Neural cell (in vitro differentiated cells): ENCODE data around the gene CHI3L1.

Source experiments
- EP300 ChIP-seq: fragments of 450-650 bp; conservative IDR thresholded peaks from 2 replicates; pipeline ENCODE4 v1.6.1; 2014; ENCODE audit warnings: antibody characterized with exemption, mild to moderate bottlenecking, moderate library complexity; ENCODE audit not compliant: poor library complexity, severe bottlenecking
- EZH2 ChIP-seq: fragments of 200-600, 300-800 bp; shearing (Covaris generic), sonication (generic); IDR thresholded peaks from 2 replicates; pipeline ENCODE4 v1.6.1; 2014; ENCODE audit warnings: antibody characterized with exemption, low read length, borderline replicate concordance, mild to moderate bottlenecking; ENCODE audit not compliant: insufficient read depth, poor library complexity, severe bottlenecking
- MXI1 ChIP-seq: fragments of 450-650 bp; conservative IDR thresholded peaks from 2 replicates; pipeline ENCODE4 v1.6.1; 2014; ENCODE audit warnings: antibody characterized with exemption, mild to moderate bottlenecking; ENCODE audit not compliant: poor library complexity, severe bottlenecking
- POLR2AphosphoS5 ChIP-seq: IDR thresholded peaks from 2 replicates; pipeline ENCODE4 v1.6.1; 2012
- RAD21 ChIP-seq: fragments of 450-650 bp; conservative IDR thresholded peaks from 2 replicates; pipeline ENCODE4 v1.6.1; 2014; ENCODE audit warnings: antibody characterized with exemption, mild to moderate bottlenecking, moderate library complexity
- SMC3 ChIP-seq: fragments of 450-650 bp; conservative IDR thresholded peaks from 2 replicates; pipeline ENCODE4 v1.6.1; 2014; ENCODE audit warnings: antibody characterized with exemption, mild to moderate bottlenecking, moderate library complexity; ENCODE audit not compliant: poor library complexity
- TAF1 ChIP-seq: IDR thresholded peaks from 2 replicates; pipeline ENCODE4 v1.6.1; 2012; ENCODE audit warnings: low read depth
- TF ChIP-seq, protein P1 (sequence below): fragments of 450-650 bp; IDR thresholded peaks from 2 replicates; pipeline ENCODE4 v1.5.1; 2014; ENCODE audit warnings: antibody characterized with exemption, mild to moderate bottlenecking, moderate library complexity; ENCODE audit not compliant: poor library complexity, severe bottlenecking
- TF ChIP-seq, protein P2 (sequence below): IDR thresholded peaks from 2 replicates; pipeline ENCODE4 v1.6.1; 2012; ENCODE audit warnings: borderline replicate concordance

DNA sequence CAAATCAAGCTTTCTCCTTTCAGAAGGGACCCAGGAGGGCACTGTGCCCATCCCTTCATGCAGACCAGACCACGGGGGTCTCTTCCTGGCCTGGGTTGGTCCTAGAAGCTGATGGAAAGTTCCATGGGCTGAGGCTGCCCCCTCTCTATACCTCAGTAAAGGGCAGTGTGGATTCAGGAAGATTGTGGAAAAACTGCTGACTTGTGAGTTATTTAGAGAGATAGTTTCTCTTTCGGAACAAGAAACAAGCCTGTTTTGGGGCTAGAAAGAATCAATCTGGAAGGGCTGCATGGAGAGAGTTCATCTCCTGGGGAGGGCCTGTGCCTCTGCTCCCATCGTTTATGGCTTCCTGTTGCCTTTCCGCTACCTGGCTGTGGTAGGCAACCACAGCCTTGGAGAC lies 42.2 kb upstream of the CHI3L1 start:
- TF ChIP-seq, protein P1, sequence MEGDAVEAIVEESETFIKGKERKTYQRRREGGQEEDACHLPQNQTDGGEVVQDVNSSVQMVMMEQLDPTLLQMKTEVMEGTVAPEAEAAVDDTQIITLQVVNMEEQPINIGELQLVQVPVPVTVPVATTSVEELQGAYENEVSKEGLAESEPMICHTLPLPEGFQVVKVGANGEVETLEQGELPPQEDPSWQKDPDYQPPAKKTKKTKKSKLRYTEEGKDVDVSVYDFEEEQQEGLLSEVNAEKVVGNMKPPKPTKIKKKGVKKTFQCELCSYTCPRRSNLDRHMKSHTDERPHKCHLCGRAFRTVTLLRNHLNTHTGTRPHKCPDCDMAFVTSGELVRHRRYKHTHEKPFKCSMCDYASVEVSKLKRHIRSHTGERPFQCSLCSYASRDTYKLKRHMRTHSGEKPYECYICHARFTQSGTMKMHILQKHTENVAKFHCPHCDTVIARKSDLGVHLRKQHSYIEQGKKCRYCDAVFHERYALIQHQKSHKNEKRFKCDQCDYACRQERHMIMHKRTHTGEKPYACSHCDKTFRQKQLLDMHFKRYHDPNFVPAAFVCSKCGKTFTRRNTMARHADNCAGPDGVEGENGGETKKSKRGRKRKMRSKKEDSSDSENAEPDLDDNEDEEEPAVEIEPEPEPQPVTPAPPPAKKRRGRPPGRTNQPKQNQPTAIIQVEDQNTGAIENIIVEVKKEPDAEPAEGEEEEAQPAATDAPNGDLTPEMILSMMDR = no peak
- no peak for TF ChIP-seq EP300
- no peak for TF ChIP-seq POLR2AphosphoS5
- no peak for TF ChIP-seq EZH2
- no peak for TF ChIP-seq TAF1
- TF ChIP-seq MXI1 = no peak
- TF ChIP-seq RAD21 = no peak
- TF ChIP-seq SMC3 = no peak
- TF ChIP-seq, protein P2, sequence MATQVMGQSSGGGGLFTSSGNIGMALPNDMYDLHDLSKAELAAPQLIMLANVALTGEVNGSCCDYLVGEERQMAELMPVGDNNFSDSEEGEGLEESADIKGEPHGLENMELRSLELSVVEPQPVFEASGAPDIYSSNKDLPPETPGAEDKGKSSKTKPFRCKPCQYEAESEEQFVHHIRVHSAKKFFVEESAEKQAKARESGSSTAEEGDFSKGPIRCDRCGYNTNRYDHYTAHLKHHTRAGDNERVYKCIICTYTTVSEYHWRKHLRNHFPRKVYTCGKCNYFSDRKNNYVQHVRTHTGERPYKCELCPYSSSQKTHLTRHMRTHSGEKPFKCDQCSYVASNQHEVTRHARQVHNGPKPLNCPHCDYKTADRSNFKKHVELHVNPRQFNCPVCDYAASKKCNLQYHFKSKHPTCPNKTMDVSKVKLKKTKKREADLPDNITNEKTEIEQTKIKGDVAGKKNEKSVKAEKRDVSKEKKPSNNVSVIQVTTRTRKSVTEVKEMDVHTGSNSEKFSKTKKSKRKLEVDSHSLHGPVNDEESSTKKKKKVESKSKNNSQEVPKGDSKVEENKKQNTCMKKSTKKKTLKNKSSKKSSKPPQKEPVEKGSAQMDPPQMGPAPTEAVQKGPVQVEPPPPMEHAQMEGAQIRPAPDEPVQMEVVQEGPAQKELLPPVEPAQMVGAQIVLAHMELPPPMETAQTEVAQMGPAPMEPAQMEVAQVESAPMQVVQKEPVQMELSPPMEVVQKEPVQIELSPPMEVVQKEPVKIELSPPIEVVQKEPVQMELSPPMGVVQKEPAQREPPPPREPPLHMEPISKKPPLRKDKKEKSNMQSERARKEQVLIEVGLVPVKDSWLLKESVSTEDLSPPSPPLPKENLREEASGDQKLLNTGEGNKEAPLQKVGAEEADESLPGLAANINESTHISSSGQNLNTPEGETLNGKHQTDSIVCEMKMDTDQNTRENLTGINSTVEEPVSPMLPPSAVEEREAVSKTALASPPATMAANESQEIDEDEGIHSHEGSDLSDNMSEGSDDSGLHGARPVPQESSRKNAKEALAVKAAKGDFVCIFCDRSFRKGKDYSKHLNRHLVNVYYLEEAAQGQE = no peak
